Lung (tissue), 12 donors: ENCODE results near the gene ANKRD40. TPM values are rescaled to one million over a fixed set of nuclear protein-coding genes. Genes with fewer than 3 reads are reported as not detected.

Source experiments
- ATAC-seq: fragments of 200-7000 bp; cut with Tn5 transposase; one replicate; pipeline ENCODE4 v1.9.1; 2020; ENCODE audit warnings: moderate number of reproducible peaks; ENCODE audit not compliant: insufficient read depth, low FRiP score
- DNase-seq, 3 donors: peaks; one replicate each; pipeline ENCODE4 v3.0.0-alpha.2; 2013 to 2017
- H3K27ac ChIP-seq, 2 donors: one replicate each; pipeline ENCODE4 v1.5.1; 2013; ENCODE audit warnings: mild to moderate bottlenecking in 2 of 2, moderate library complexity in 2 of 2, control low read depth in 1 of 2, inconsistent platforms in 1 of 2, low read depth in 1 of 2, low read length in 1 of 2
- H3K27me3 ChIP-seq, 3 donors: one replicate each; pipeline ENCODE4 v1.5.1; 2013; ENCODE audit warnings: low read length in 2 of 3; ENCODE audit not compliant: control insufficient read depth in 3 of 3, insufficient read depth in 3 of 3
- H3K36me3 ChIP-seq, 4 donors: one replicate each; pipeline ENCODE4 v1.5.1; 2013; ENCODE audit warnings: low read length in 4 of 4, mild to moderate bottlenecking in 1 of 4, moderate library complexity in 1 of 4; ENCODE audit not compliant: control insufficient read depth in 4 of 4, insufficient read depth in 4 of 4
- H3K4me1 ChIP-seq, 5 donors: one replicate each; pipeline ENCODE4 v1.5.1; 2013; ENCODE audit warnings: low read length in 5 of 5, mild to moderate bottlenecking in 2 of 5, moderate library complexity in 1 of 5; ENCODE audit not compliant: control insufficient read depth in 5 of 5, insufficient read depth in 5 of 5
- H3K4me3 ChIP-seq: one replicate; pipeline ENCODE4 v1.5.1; 2013; ENCODE audit warnings: mild to moderate bottlenecking, control low read depth, moderate library complexity
- H3K9ac ChIP-seq, 2 donors: one replicate each; pipeline ENCODE4 v1.5.1; 2013; ENCODE audit warnings: low read length in 2 of 2, control low read depth in 1 of 2; ENCODE audit not compliant: insufficient read depth in 1 of 2
- H3K9me3 ChIP-seq, 4 donors: one replicate each; pipeline ENCODE4 v1.5.1; 2013; ENCODE audit warnings: low read length in 3 of 4, mild to moderate bottlenecking in 1 of 4, moderate library complexity in 1 of 4; ENCODE audit not compliant: control insufficient read depth in 4 of 4, insufficient read depth in 3 of 4
- WGBS, 2 donors: extraction: QIAGEN DNeasy Blood & Tissue Kit; methylation state at CpG; one replicate each; pipeline ENCODE4 v1.1.7; 2013; 5-methylcytosine and 5-hydroxymethylcytosine counted together
- polyA plus RNA-seq, 2 donors: library from polyadenylated mRNA; stranded (reverse); fragments of 200-250 nt; gene quantifications; one replicate each; pipeline ENCODE4 v1.2.1, GENCODE V29; 2013
- total RNA-seq, 2 donors: library from RNA; depleted of rRNA in 1 of 2; stranded (reverse); fragments of >200 nt in 1 of 2; gene quantifications; one replicate each; pipeline ENCODE4 v1.2.1, GENCODE V29; 2014 to 2021
- TF ChIP-seq, protein P1 (sequence below): IDR thresholded peaks from 2 replicates; pipeline ENCODE4 v1.5.1; 2012; ENCODE audit warnings: mild to moderate bottlenecking; ENCODE audit errors: control extremely low read depth, extremely low read depth
- donor health status: control.
- donor health status: control.
- donor health status: Bipolar disorder and iron deficiency.
- donor health status: healthy.
- donor health status: DM: yes; HTN: yes; CAD: no.

The ANKRD40 gene
- total and polyA plus RNA-seq, 4 donors: 14.6 to 38.9 (median 25.1) TPM

DNA sequence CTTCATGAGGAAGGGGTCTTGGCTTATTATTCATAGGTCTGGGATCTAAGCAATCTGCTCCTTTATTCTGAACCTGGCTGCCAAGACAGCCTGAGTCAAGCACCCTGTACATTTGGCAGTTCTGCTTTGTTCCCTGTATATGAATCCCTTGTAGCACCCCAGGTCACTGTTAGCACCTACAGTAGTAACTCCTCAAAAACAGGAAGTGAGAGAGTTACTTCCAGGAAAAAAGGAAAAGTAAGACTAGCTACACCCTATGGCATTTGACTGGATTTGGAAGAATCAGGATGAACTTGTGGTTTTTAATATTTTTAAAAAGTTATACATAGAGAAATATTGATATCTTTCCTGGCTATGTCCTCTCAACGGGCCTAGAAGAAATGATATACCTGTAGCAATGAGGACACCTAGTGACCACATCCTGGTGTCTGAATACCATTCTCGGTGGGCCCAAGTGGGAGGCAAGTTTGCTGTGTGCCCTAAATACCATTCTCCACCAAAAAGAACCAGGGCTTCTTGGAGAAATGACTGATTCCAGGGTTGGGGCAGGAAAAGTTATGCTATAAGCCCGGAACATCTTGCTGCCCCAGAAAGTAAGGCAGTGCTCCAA lies 9.9 kb downstream of the ANKRD40 start:
- 65 to 68% methylated on average over 3 of the region's 3 CpGs for WGBS, 2 donors
- H3K27ac ChIP-seq: no peak overlapping the region
- no peak overlapping the region for H3K9ac ChIP-seq
- no peak for DNase-seq
- H3K4me3 ChIP-seq: no peak overlapping the region
- no peaks in the 10 kb centered on the region for H3K9me3 ChIP-seq
- H3K27me3 ChIP-seq: no peaks in the 10 kb centered on the region
- H3K36me3 ChIP-seq: peaks cover 32 to 47% (median 35%) of the 10 kb centered on the region in 4 donors
- H3K4me1 ChIP-seq: peaks cover 0 to 7% (median 0%) of the 10 kb centered on the region in 5 donors
- TF ChIP-seq, protein P1, sequence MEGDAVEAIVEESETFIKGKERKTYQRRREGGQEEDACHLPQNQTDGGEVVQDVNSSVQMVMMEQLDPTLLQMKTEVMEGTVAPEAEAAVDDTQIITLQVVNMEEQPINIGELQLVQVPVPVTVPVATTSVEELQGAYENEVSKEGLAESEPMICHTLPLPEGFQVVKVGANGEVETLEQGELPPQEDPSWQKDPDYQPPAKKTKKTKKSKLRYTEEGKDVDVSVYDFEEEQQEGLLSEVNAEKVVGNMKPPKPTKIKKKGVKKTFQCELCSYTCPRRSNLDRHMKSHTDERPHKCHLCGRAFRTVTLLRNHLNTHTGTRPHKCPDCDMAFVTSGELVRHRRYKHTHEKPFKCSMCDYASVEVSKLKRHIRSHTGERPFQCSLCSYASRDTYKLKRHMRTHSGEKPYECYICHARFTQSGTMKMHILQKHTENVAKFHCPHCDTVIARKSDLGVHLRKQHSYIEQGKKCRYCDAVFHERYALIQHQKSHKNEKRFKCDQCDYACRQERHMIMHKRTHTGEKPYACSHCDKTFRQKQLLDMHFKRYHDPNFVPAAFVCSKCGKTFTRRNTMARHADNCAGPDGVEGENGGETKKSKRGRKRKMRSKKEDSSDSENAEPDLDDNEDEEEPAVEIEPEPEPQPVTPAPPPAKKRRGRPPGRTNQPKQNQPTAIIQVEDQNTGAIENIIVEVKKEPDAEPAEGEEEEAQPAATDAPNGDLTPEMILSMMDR: no peak
- no peak for ATAC-seq

DNA sequence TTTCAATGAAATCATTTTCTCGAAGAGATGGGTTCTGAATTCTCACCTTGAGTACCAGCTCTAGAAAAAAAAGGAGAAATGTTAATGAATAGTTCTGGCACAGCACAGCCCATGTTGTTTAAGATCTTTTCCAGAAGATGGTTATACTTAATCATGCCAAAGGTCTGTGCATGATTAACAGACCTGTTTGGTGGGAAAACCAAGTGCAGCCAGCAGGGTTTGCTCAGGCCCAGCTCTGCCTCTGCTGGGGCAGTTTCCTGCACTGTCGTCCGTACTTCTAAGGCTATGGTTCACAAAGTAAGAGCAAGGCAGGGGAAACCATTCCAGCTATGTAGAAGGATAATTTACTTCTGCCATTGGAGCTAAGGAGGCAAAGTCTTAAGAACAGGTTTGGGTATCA lies 10.7 kb downstream of the ANKRD40 start:
- Histone ChIP-seq H3K27ac (no peak overlapping the region), H3K27me3 (no peaks in the 10 kb centered on the region), H3K36me3 (peaks cover 32 to 52% (median 36%) of the 10 kb centered on the region in 4 donors), H3K4me1 (peaks cover 0 to 13% (median 0%) of the 10 kb centered on the region in 5 donors), H3K9ac (no peak overlapping the region), H3K9me3 (no peaks in the 10 kb centered on the region), H3K4me3 (no peak overlapping the region)
- WGBS, 2 donors: 89 to 98% methylated on average over 3 of the region's 3 CpGs
- TF ChIP-seq, protein P1: no peak
- ATAC-seq (no peak), DNase-seq (no peak)

DNA sequence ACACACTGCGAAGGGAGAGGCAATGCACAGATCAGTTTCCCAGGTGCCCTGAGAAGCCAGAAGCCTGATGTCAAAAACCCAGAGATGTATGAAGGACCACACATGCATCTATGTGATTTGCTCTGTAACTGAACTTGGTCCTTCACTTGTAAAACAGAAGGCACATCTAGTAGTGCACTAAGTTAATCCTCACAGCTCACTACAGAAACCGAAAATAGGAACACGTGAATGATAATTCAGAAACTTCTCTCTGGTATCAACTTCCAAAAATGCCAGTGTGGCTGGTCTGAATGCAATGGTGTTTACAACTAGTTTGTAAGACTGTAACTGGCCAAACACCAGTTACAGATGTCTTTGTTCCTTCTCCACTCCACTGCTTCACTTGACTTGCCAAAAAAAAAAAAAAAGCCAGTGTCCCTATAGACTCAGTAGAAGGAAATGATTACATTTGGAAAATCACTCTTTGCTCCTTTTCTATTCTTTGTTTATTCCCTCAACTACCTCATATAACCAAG lies 11.3 kb downstream of the ANKRD40 start:
- Histone ChIP-seq H3K4me1 (peaks cover 0 to 19% (median 0%) of the 10 kb centered on the region in 5 donors), H3K9me3 (no peaks in the 10 kb centered on the region), H3K9ac (no peak overlapping the region), H3K36me3 (peaks cover 32 to 52% (median 36%) of the 10 kb centered on the region in 4 donors), H3K27me3 (no peaks in the 10 kb centered on the region), H3K4me3 (no peak overlapping the region), H3K27ac (no peak overlapping the region)
- WGBS, 2 donors: 86 to 88% methylated on average over 3 of the region's 3 CpGs
- TF ChIP-seq, protein P1: no peak
- no peak for ATAC-seq
- no peak for DNase-seq
